Gastrocnemius medialis (tissue), 4 donors: ENCODE results near the gene TUBA3C. TPM values are rescaled to one million over a fixed set of nuclear protein-coding genes. Genes with fewer than 3 reads are reported as not detected.

Experiments used
- ATAC-seq, 2 donors: fragments of 150-250 bp; one replicate each; pipeline ENCODE4 v1.9.1; 2016
- DNase-seq, 2 donors: peaks; one replicate each; pipeline ENCODE4 v3.0.0-alpha.2; 2019
- H3K27ac ChIP-seq, 4 donors: fragments of 200-600 bp; sonication (generic); 1 replicate in 1 of 4; 2 replicates in 3 of 4; pipeline ENCODE4 v1.5.1; 2016 to 2018; ENCODE audit warnings: mild to moderate bottlenecking in 2 of 4, moderate library complexity in 1 of 4
- H3K27me3 ChIP-seq, 3 donors: fragments of 200-600 bp; sonication (generic) in 2 of 3; 1 replicate in 1 of 3; 2 replicates in 2 of 3; pipeline versions ENCODE4 v1.5.1 to v1.6.0; 2016 to 2019; ENCODE audit warnings: mild to moderate bottlenecking in 1 of 3, moderate library complexity in 1 of 3
- H3K36me3 ChIP-seq, 2 donors: fragments of 200-600 bp; sonication (generic) in 1 of 2; one replicate each; pipeline ENCODE4 v1.5.1; 2017 to 2018
- H3K4me1 ChIP-seq, 2 donors: fragments of 200-600 bp; sonication (generic) in 1 of 2; one replicate each; pipeline ENCODE4 v1.5.1; 2016 to 2017; ENCODE audit warnings: mild to moderate bottlenecking in 2 of 2
- H3K4me3 ChIP-seq, 4 donors: fragments of 200-600 bp; sonication (generic) in 3 of 4; 1 replicate in 1 of 4; 2 replicates in 3 of 4; pipeline ENCODE4 v1.5.1; 2016 to 2019; ENCODE audit warnings: mild to moderate bottlenecking in 2 of 4
- H3K9me3 ChIP-seq, 3 donors: fragments of 200-600 bp; sonication (generic) in 2 of 3; 1 replicate in 1 of 3; 2 replicates in 2 of 3; pipeline ENCODE4 v1.5.1; 2016 to 2019
- POLR2A ChIP-seq, 2 donors: fragments of 450-650 bp; IDR thresholded peaks; one replicate each; pipeline ENCODE4 v1.6.1; 2017; ENCODE audit warnings: antibody characterized with exemption in 2 of 2, mild to moderate bottlenecking in 2 of 2, moderate library complexity in 2 of 2
- in situ Hi-C, 4 donors: fragments of 200-750 bp; cut with MboI; loops; one replicate each; pipeline versions ENCODE4 v1.15.0 to v1.8.0; 2017; ENCODE audit warnings: low sequenced_read_pairs in 4 of 4
- intact Hi-C: fragments of 100-400 bp; cut with DNase I; formaldehyde crosslinking; loops from one replicate; pipeline ENCODE4 v1.15.1; 2023; ENCODE audit warnings: low total_unique reads
- total RNA-seq, 4 donors: library from RNA; depleted of rRNA; stranded (reverse); fragments of >200 nt; gene quantifications; one replicate each; pipeline versions ENCODE4 v1.1.0 to v1.2.3, GENCODE V29; 2016
- TF ChIP-seq, protein P1 (sequence below), 5 experiments: fragments of 450-650 bp in 3 of 5; fragments of 200-600 bp in 2 of 5; sonication (generic) in 2 of 5; IDR thresholded peaks in 4 of 5; conservative IDR thresholded peaks in 1 of 5; 1 replicate in 4 of 5; 2 replicates in 1 of 5; pipeline ENCODE4 v1.5.1; 2016 to 2019; ENCODE audit warnings: antibody characterized with exemption in 5 of 5, mild to moderate bottlenecking in 3 of 5, moderate library complexity in 3 of 5

Gene TUBA3C
- total RNA-seq, 4 donors from 2014 or later, result not detected

DNA sequence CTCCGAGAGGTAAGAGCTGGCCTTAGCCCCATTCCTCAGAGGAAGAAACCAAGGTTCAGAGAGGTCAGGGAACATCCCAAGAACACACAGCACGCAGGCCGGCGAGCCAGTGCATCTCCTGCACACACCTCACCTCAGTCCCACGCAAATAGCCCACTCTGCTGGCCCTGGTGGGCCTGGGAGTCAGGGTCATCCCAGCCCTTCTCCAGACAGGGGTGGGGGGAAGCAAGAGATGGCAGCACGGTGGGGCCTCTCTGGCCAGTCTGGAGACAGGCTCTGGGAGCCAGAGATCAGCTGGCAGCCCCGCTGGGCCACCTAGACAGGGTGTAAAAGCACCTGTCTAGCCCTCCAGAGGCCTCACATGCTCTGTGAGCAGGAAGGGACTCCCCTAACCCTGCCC lies 26.8 kb downstream of the TUBA3C start:
- TF ChIP-seq, protein P1, sequence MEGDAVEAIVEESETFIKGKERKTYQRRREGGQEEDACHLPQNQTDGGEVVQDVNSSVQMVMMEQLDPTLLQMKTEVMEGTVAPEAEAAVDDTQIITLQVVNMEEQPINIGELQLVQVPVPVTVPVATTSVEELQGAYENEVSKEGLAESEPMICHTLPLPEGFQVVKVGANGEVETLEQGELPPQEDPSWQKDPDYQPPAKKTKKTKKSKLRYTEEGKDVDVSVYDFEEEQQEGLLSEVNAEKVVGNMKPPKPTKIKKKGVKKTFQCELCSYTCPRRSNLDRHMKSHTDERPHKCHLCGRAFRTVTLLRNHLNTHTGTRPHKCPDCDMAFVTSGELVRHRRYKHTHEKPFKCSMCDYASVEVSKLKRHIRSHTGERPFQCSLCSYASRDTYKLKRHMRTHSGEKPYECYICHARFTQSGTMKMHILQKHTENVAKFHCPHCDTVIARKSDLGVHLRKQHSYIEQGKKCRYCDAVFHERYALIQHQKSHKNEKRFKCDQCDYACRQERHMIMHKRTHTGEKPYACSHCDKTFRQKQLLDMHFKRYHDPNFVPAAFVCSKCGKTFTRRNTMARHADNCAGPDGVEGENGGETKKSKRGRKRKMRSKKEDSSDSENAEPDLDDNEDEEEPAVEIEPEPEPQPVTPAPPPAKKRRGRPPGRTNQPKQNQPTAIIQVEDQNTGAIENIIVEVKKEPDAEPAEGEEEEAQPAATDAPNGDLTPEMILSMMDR (IDR thresholded peaks at IDR 0.05 in 4 of 5, conservative IDR thresholded peaks at IDR 0.05 in 1 of 5), result no peak
- no peak for TF ChIP-seq POLR2A (IDR thresholded peaks at IDR 0.05)
- H3K4me3 ChIP-seq, result no peak overlapping the region
- H3K27me3 ChIP-seq, result no peaks in the 10 kb centered on the region
- intact Hi-C loops, result no loop called here
- no peak for DNase-seq
- in situ Hi-C loops, result no loop called here
- no peaks in the 10 kb centered on the region for H3K36me3 ChIP-seq
- no peak for ATAC-seq
- no peaks in the 10 kb centered on the region for H3K4me1 ChIP-seq
- no peak overlapping the region for H3K27ac ChIP-seq
- no peaks in the 10 kb centered on the region for H3K9me3 ChIP-seq

DNA sequence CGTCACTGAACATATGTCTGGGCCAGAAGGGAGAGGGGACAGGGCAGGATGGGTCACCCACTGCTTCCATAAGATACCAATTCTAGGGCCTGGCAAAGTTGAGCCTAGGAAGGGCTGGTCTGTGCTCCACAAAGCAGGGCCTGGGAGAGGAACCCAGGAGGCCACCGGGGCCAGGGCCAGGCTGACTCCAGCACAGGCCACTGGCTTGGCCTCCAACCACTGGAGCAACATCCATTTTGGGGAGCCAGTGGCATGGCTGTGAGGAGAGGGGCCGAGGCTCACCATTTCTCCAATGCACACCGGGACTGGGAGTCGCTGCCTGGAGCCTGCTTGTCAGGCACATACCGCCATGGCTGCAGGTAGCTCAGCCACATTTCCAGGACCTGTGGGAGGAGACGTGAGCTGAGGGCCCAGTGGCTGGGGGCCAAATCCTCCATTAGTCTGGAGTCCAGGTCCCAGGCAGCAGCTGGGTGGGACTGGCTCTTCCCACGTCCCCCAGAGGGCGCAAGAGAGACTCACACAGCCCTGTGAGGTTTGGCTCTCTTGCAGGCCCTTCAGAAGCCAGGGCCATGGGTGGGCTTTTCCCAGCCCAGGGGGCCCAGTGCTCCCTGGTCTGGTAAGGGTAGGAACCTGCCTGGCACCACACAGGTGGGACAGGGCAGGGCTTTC lies 27.7 kb downstream of the TUBA3C start:
- Histone ChIP-seq H3K9me3 (no peaks in the 10 kb centered on the region), H3K36me3 (no peaks in the 10 kb centered on the region), H3K4me3 (no peak overlapping the region), H3K4me1 (no peaks in the 10 kb centered on the region), H3K27me3 (no peaks in the 10 kb centered on the region), H3K27ac (no peak overlapping the region)
- in situ Hi-C loops (no loop called here), intact Hi-C loops (no loop called here)
- no peak for ATAC-seq
- no peak for DNase-seq
- no peak for TF ChIP-seq POLR2A (IDR thresholded peaks at IDR 0.05)
- TF ChIP-seq, protein P1 (IDR thresholded peaks at IDR 0.05 in 4 of 5, conservative IDR thresholded peaks at IDR 0.05 in 1 of 5), result no peak

DNA sequence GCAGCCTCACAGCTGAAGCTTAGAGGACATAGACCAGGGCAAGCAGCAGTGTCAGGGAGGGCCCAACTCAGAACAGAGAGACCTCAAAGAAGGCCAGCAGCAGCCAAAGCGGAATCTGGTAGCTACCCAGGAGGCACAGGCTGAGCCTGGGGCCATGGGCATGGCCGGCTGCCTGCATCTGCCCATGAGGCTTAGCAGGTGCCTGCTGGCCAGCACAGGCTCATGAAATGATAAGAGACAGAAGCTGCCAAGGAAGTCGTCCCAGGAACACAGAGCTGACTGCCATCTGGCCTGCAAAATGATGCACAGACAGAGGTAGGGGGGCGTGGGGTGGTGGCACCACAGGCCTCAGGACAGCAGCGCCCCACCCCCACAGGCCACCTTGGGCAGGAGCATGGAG lies 29.2 kb downstream of the TUBA3C start:
- Histone ChIP-seq H3K27ac (no peak overlapping the region), H3K36me3 (no peaks in the 10 kb centered on the region), H3K4me1 (no peaks in the 10 kb centered on the region), H3K9me3 (no peaks in the 10 kb centered on the region), H3K4me3 (no peak overlapping the region), H3K27me3 (no peaks in the 10 kb centered on the region)
- TF ChIP-seq, protein P1 (IDR thresholded peaks at IDR 0.05 in 4 of 5, conservative IDR thresholded peaks at IDR 0.05 in 1 of 5), result no peak
- TF ChIP-seq POLR2A (IDR thresholded peaks at IDR 0.05), result no peak
- no peak for ATAC-seq
- intact Hi-C loops (no loop called here), in situ Hi-C loops (no loop called here)
- DNase-seq, result no peak

DNA sequence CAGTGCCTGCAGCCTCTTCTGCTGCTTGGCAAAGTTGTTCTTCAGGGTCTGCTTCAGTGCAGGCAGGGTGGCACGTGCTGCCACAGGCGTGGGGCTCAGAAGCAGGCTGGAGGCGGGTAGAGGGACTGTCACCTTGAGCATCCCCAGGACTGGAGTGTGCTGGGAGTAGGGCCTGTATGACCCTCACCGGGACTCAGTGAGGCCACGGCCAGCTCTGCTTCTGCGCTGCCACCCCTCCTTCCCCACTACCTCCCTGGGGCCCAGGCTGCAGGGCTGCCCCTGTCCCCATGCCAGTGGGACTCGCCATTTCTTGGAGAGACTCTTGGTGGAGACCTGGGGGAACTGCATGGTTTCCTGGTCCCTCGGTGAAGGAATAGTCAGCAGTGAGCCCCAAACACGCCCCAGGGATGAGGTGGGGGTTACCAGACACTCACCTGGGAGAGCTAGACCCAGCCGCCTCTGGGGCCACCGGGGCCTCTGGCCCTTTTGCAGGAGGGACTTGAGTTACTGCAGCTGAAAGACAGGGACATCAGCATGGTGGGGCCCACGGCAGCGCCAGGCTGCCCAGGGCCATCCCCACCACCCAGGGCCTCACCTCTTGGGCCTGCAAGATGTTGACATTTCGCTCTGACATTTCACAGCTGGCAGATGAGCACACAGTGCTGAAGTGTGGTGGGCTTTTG lies 29.9 kb downstream of the TUBA3C start:
- Histone ChIP-seq H3K27me3 (no peaks in the 10 kb centered on the region), H3K9me3 (no peaks in the 10 kb centered on the region), H3K4me3 (no peak overlapping the region), H3K36me3 (no peaks in the 10 kb centered on the region), H3K4me1 (no peaks in the 10 kb centered on the region), H3K27ac (no peak overlapping the region)
- no peak for TF ChIP-seq POLR2A (IDR thresholded peaks at IDR 0.05)
- TF ChIP-seq, protein P1 (IDR thresholded peaks at IDR 0.05 in 4 of 5, conservative IDR thresholded peaks at IDR 0.05 in 1 of 5), result no peak
- intact Hi-C loops, result no loop called here
- ATAC-seq (no peak), DNase-seq (no peak)
- in situ Hi-C loops, result no loop called here
